8988T (cell line): ENCODE results near the gene AHRR.
"Not testable (repeated sequence)": the region's sequence is repeated elsewhere in the genome, so short reads cannot be mapped to it uniquely, and the experiment has no call there.

Source experiments
- DNase-seq: peaks from one replicate; pipeline ENCODE4 v3.0.0; 2011

Gene AHRR

GRCh38 chr5:321230-321725 is at the start of gene AHRR:
AHRR (plus strand) TSS chr5:321714; CDS start chr5:343903, 22,189 bp downstream.
- DNase-seq: peak; percentile 100

- not testable (repeated sequence) for DNase-seq
Observed at GRCh38 chr5:271828-272167, 49.7 kb upstream of the AHRR start.

GRCh38 chr5:273091-273490 is 48.4 kb upstream of the AHRR start:
- not testable (repeated sequence) for DNase-seq

GRCh38 chr5:273491-273890 is 48.0 kb upstream of the AHRR start:
- not testable (repeated sequence) for DNase-seq

GRCh38 chr5:274346-274745 is 47.2 kb upstream of the AHRR start:
- DNase-seq: not testable (repeated sequence)

- DNase-seq: no peak
Observed at GRCh38 chr5:278646-279045, 42.9 kb upstream of the AHRR start.

GRCh38 chr5:279051-279665 is 42.4 kb upstream of the AHRR start:
- not testable (repeated sequence) for DNase-seq

GRCh38 chr5:285991-286557 is 35.4 kb upstream of the AHRR start:
- no peak for DNase-seq

- DNase-seq: not testable (repeated sequence)
Observed at GRCh38 chr5:290200-290599, 31.3 kb upstream of the AHRR start.

GRCh38 chr5:291345-291744 is 30.2 kb upstream of the AHRR start:
- not testable (repeated sequence) for DNase-seq

- DNase-seq: not testable (repeated sequence)
Observed at GRCh38 chr5:294788-295187, 26.7 kb upstream of the AHRR start.

GRCh38 chr5:296207-296606 is 25.3 kb upstream of the AHRR start:
- not testable (repeated sequence) for DNase-seq

- not testable (repeated sequence) for DNase-seq
Observed at GRCh38 chr5:296954-297353, 24.6 kb upstream of the AHRR start.

GRCh38 chr5:297448-297847 is 24.1 kb upstream of the AHRR start:
- not testable (repeated sequence) for DNase-seq

- DNase-seq: not testable (repeated sequence)
Observed at GRCh38 chr5:297991-298736, 23.4 kb upstream of the AHRR start.

- DNase-seq: no peak
Observed at GRCh38 chr5:298737-299125, 22.8 kb upstream of the AHRR start.

GRCh38 chr5:299921-300320 is 21.6 kb upstream of the AHRR start:
- DNase-seq: not testable (repeated sequence)

GRCh38 chr5:300691-301435 is 20.7 kb upstream of the AHRR start:
- DNase-seq: not testable (repeated sequence)

- not testable (repeated sequence) for DNase-seq
Observed at GRCh38 chr5:302416-302815, 19.1 kb upstream of the AHRR start.

GRCh38 chr5:302966-303365 is 18.5 kb upstream of the AHRR start:
- DNase-seq: no peak

GRCh38 chr5:303741-304140 is 17.8 kb upstream of the AHRR start:
- not testable (repeated sequence) for DNase-seq

GRCh38 chr5:305050-305449 is 16.5 kb upstream of the AHRR start:
- DNase-seq: no peak

GRCh38 chr5:305459-305858 is 16.1 kb upstream of the AHRR start:
- DNase-seq: no peak
